HepG2 (cell line): ENCODE measurements around the gene TGM5.

ENCODE experiments used
- CREB1 ChIP-seq, 2 experiments: fragments of 450-650 bp in 1 of 2; IDR thresholded peaks; 2 replicates each; pipeline ENCODE4 v1.6.1; 2016 to 2017; ENCODE audit warnings: control low read depth in 1 of 2, mild to moderate bottlenecking in 1 of 2, missing compliant biosample characterization in 1 of 2, missing genetic modification characterization in 1 of 2
- CTCF ChIP-seq: sonication (generic); formaldehyde crosslinking; IDR thresholded peaks from 2 replicates; pipeline ENCODE4 v1.5.0; 2020; ENCODE audit warnings: mild to moderate bottlenecking, missing genetic modification reagents, moderate library complexity
- EED ChIP-seq: sonication (generic); formaldehyde crosslinking; IDR thresholded peaks from 2 replicates; pipeline ENCODE4 v1.5.0; 2020; ENCODE audit warnings: mild to moderate bottlenecking, missing genetic modification reagents
- GFI1 ChIP-seq: sonication (generic); formaldehyde crosslinking; IDR thresholded peaks from 2 replicates; pipeline ENCODE4 v1.5.0; 2020; ENCODE audit warnings: missing genetic modification reagents, mild to moderate bottlenecking, borderline replicate concordance
- POLR2A ChIP-seq, 2 experiments: IDR thresholded peaks; 2 replicates each; pipeline ENCODE4 v1.6.1; 2011; ENCODE audit warnings: low read depth in 2 of 2, low read length in 2 of 2, mild to moderate bottlenecking in 1 of 2, moderate library complexity in 1 of 2; ENCODE audit not compliant: insufficient read depth in 1 of 2
- POLR2AphosphoS5 ChIP-seq: IDR thresholded peaks from 2 replicates; pipeline ENCODE4 v1.6.1; 2012; ENCODE audit warnings: low read depth, low read length
- SMC3 ChIP-seq: IDR thresholded peaks from 2 replicates; pipeline ENCODE4 v1.6.1; 2011; ENCODE audit warnings: low read length, improper control_type of control experiment
- USF2 ChIP-seq, 2 experiments: sonication (generic) in 1 of 2; formaldehyde crosslinking in 1 of 2; IDR thresholded peaks; 2 replicates each; pipeline versions ENCODE4 v1.5.1 to v1.6.1; 2011 to 2020; ENCODE audit warnings: borderline replicate concordance in 1 of 2, low read depth in 1 of 2, low read length in 1 of 2, mild to moderate bottlenecking in 1 of 2, missing genetic modification reagents in 1 of 2, moderate library complexity in 1 of 2
- ZNF333 ChIP-seq: sonication (generic); formaldehyde crosslinking; IDR thresholded peaks from 2 replicates; pipeline ENCODE4 v1.4.0; 2020; ENCODE audit warnings: mild to moderate bottlenecking, missing genetic modification reagents, borderline replicate concordance
- ZNF44 ChIP-seq: sonication (generic); formaldehyde crosslinking; IDR thresholded peaks from 2 replicates; pipeline ENCODE4 v1.5.1; 2020; ENCODE audit warnings: mild to moderate bottlenecking, missing genetic modification reagents

- TF ChIP-seq CREB1 (IDR thresholded peaks at IDR 0.05) (no peak), CREB1 (CRISPR knock-in tag; IDR thresholded peaks at IDR 0.05) (no peak), POLR2AphosphoS5 (no peak), USF2 (IDR thresholded peaks at IDR 0.05; ENCODE audit: low read depth, low read length) (no peak), USF2 (CRISPR knock-in tag; IDR thresholded peaks at IDR 0.05; ENCODE audit: borderline replicate concordance) (no peak), POLR2A (IDR thresholded peaks at IDR 0.05; ENCODE audit: insufficient read depth in 1 of 2, low read depth in 2 of 2, low read length in 2 of 2) (no peak), GFI1 (CRISPR knock-in tag) (no peak), ZNF44 (CRISPR knock-in tag) (no peak), ZNF333 (CRISPR knock-in tag) (no peak), SMC3 (no peak), EED (CRISPR knock-in tag) (no peak), CTCF (CRISPR knock-in tag) (no peak)
Observed at GRCh38 chr15:43186003-43186353, 80.8 kb downstream of the TGM5 start.
